ENCODE results near the gene ANKRD34A.

ANKRD34A gene

DNA sequence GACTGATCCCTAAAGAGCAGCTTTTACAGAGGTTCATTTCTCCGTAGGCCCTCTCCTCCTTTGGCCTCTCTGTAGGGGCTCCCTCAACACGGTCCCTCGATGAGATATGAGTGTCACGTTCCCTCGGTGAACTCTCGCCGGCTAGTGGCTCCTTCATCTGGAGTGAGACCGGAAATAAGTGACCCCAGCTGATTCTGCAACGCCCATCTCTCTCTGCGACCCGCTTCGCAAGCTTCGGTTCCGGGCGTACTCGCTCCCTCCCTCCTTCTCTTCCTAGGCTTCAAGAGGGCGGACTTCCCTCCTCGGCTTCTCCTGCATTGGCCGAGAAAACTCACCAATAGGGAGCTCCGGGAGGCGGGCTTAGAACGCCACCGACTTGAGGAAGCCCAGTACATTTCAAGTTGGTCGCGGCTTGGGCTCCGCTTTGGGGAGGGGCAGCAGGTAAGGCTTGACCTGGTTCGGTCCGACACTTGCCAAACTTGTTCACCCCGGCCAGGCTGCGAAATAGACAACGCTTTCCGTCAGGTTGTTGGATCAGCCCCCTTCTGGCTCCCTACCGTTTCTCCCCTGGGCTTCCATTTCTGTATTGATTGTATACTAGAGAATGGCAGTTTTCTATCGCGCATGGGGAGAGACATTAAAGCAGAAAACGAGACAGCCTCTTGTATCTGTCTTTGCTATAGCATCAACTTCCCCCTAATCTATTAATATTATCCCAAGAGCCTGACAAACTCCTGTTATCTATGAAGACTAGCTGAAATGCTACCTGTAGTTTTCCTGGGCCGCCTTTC, at the start of gene ANKRD34A, which contains the start of gene POLR3GL:
TSS of gene ANKRD34A (minus strand) at position 248 of the 791 bp plus-strand sequence. CDS start 2,816 bp downstream, outside the sequence.
TSS of gene POLR3GL (plus strand) at position 363 of the 791 bp plus-strand sequence. CDS start 10,176 bp downstream, outside the sequence.
- peak; percentile 82 for DNase-seq

DNA sequence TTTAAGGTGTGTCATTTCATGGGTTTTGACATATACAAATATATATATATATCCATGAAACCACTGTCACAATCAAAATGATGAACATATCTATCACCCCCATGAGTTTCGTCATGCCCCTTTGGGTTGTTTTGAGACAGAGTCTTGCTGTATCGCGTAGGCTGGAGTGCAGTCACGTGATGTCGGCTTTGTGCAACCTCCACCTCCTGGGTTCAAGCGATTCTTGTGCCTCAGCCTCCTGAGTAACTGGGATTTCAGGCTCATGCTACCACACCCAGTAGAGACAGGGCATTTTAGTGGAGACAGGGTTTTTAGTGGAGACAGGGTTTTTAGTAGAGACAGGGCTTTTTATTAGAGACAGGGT, 49.2 kb upstream of the ANKRD34A start:
- DNase-seq, result no peak

GRCh38 chr1:146012703-146013558, 48.6 kb upstream of the ANKRD34A start:
- peak; percentile 55 for DNase-seq

GRCh38 chr1:146010126-146010738, 45.9 kb upstream of the ANKRD34A start:
- DNase-seq, result no peak

GRCh38 chr1:146007489-146008133, 43.2 kb upstream of the ANKRD34A start:
- no peak for DNase-seq

DNA sequence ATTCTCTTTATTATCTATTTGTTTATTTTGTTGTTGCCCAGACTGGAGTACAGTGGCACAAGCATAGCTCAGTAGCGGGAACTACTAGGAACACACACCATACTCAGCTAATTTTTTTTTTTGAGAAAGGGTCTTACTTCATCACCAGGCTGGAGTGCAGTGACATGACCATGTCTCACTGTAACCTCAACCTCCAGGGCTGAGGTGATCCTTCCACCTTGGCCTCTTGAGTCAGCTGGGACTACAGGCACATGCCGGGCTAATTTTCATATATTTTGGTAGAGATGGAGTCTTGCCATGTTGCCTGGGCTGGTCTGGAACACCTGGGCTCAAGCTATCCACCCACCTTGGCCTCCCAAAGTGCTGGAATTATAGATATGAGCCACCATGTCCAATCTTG, 37.3 kb upstream of the ANKRD34A start:
- DNase-seq, result no peak

GRCh38 chr1:145999321-146000024, 35.1 kb upstream of the ANKRD34A start:
- DNase-seq, result no peak

DNA sequence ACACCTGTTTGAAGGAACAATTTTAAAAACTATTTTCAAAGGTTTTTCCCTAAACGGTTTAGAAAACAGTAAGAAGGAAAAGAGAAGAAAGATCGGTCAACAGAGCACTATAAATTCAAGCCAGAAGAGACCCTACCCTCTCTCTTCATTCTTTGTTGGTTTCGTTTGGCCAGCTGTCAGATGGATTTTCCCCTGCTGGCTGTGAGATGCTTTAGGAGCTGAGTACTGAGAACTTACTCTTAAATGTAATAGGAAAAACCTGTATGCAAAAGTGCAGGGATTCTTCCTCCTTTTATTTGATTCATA, 33.3 kb upstream of the ANKRD34A start:
- no peak for DNase-seq

- no peak for DNase-seq
These were observed 32.8 kb upstream of the ANKRD34A start for GRCh38 chr1:145997016-145997717.

DNA sequence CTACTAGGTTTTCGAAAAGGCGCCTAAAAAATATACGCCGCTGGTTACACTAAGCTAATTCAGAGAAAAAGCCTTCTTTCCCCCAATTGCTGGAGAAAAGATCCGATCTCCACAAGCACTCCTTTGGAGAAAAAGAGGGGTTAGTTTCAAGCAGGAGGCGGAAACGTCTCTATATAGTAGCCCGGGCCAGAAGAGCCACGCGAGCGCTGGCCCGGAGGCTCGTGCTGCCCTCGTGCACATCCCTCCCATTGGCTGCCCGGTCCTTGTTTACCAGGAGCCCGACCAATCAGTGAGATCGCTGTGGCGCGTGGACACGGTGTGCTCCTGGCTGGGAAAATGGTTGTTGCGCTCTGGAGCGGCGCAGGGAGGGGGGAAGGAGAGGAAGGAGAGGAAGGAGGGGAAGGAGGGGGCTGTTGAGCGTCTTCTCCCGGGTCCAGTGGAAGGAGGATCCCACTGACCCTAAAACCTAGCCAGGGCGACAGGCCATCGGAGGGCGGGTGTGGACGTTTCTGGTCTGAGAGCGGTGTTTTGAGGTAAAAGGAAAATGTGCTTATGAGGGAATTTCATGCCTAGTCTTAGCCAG, 32.1 kb upstream of the ANKRD34A start, which contains the start of gene TXNIP:
TSS of gene TXNIP (minus strand) at position 147 of the 583 bp plus-strand sequence. CDS start 313 bp downstream, outside the sequence.
- DNase-seq, result peak; percentile 94

DNA sequence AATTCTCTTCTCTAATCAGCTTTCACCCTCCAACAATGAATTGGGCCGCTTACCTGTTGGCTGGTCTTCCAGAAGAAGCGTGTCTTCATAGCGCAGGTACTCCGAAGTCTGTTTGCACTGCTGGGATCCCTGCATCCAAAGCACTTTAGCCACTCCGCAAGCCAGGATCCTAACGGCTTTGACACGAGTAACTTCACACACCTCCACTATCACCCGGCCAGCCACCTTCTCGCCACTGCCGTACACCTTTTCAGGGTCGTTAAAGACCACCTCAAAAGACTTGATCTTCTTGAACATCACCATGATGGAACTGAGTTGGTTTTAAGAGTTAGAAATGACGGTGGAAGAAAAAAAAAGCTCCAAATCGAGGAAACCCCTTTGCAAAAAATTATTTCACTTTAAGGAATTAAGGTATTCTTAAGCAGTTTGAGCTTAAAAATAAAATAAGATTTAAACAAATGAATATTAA, 31.6 kb upstream of the ANKRD34A start:
- no peak for DNase-seq

DNA sequence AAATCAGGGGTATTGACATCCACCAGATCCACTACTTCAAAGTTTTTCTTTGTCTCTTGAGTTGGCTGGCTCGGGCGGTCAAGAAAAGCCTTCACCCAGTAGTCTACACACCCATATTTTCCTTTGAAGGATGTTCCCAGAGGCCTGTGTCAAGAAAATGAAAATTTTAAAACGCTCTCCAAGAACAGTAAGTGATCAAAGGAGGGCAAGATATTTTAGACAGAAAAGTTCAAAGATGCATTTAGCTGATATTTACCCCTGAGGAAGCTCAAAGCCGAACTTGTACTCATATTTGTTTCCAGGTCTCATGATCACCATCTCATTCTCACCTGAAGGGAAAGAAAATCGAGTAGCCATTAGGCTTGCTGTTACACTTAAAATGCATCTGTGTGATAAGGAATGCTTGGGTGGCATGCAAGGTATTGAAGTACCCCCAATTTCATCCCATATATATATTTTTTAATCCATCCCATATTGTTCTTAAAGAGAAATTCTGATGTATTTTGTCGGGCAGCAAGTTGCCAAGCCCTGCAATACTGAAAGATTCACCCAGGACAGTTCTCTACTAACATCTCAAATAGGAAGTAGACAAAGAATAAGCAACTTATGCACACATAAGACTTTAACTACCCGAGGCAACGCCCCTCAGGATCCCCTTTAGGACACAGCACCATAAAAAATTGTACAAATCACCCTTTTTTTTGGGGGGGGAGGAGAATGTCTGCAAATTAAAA, 30.9 kb upstream of the ANKRD34A start:
- DNase-seq, result no peak

DNA sequence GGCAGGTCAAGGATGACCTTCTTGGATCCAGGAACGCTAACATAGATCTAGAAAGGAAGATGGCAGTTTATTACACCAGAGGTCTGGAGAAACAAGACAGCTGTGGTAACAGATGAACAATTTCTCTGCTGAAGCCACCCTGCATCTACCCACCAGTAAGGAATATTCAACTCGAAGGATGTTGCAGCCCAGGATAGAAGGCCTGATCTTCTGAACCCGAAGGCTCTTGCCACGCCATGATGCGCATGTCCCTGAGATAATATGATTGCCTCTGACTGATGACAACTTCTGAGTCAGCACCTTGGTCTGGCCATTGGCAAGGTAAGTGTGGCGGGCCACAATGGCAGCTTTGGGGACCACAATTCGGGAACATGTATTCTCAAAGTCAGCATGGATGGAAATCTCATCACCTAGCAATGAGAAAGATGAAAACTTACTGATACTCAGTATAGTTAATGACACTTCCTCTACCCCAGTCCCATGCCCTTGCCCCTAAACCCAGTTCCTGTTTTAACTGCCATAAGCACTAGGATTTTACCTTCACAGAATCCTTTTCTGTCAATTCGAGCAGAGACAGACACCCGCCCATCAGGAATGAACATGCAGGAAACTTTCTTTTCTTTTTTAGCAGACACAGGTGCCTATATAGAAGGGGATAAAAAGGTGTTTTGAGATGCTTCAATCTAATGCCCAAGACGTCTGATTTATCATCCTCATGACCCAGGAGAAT, 30.2 kb upstream of the ANKRD34A start:
- no peak for DNase-seq

DNA sequence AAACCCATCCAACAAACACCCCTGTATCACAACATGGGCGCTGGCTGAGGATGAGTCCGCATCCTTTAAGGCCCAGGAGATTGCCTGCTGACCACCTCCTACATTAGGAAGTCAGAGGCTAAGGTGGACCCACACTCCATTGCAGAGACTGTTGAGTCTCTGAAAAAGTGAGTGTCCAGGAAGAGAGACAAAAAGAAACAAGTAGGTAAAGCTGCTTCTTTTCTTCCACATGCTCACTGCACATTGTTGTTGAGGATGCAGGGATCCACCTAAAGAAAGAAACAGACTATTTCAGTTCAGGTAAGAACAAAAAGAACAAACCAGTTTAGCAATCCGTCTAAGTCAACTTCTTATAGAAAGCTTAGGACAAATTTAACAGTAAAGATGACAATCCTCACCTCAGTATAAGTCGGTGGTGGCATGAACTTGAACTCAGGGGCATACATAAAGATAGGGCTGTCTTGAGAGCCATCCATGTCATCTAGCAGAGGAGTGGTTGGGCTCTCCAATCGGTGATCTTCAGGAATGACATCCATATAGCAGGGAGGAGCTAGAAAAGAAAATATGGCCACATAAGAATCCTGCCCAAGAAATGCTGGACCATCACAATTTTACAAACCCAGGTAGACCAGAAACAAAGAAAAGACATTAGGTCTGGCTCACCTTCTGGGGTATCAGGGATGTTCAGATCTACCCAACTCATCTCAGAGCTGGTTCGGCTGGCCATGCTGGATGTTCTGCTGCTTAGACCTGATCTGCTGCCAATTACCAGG, 29.4 kb upstream of the ANKRD34A start:
- DNase-seq, result no peak

- DNase-seq, result no peak
These were observed 28.7 kb upstream of the ANKRD34A start for GRCh38 chr1:145992958-145993617.

- DNase-seq, result no peak
These were observed 28.1 kb upstream of the ANKRD34A start for GRCh38 chr1:145992502-145992936.

- DNase-seq, result no peak
These were observed 27.5 kb upstream of the ANKRD34A start for GRCh38 chr1:145991735-145992412.

All from SIG-M5 (cell line).